ENCODE results near the gene SIL1.
A peak's percentile ranks its signal among the peaks of the same experiment; 100 is the strongest.

The SIL1 gene

DNA sequence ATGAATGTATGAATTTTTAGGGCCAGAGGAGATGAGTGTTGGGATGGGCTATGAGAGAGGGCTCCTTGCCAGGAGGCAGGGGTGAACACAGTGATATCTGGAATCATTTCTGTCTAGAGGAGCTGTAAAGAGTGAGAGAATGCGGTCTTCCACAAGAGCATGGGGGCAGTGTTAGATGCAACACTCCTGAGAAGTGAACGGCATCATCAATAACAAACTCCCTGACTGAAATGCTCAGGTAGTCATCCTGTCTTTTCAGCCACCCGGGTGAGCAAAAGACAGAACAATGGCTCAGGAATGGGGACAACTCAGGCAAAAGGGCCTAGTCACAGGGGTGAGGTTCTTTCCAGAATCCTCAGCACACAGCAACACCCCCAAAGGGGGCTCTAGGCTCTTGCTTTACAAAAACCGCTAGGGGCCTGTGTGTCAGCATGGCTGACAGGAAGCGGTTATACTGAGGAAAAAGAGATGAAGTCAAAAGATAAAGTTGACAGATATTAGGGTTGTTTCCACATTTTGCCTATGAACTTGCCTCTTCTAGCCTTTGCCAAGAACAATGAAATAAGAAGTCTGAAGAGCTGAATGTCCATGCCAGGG lies 218.4 kb downstream of the SIL1 start:
- no peak for DNase-seq (ENCODE audit: low spot score in 2 of 2)
- Histone ChIP-seq H3K4me3 (no peak overlapping the region), H3K9me3 (no peaks in the 10 kb centered on the region), H3K36me3 (replicated peaks) (no peaks in the 10 kb centered on the region), H3K27me3 (ENCODE audit: low read depth) (no peaks in the 10 kb centered on the region), H3K4me1 (peaks cover under 1% of the 10 kb centered on the region)
- in situ Hi-C loops (cut with MboI; ENCODE audit: low sequenced_read_pairs): no loop called here

GRCh38 chr5:138978581-138978980 lies 219.6 kb downstream of the SIL1 start:
- in situ Hi-C loops (cut with MboI; ENCODE audit: low sequenced_read_pairs): no loop called here
- no peak for DNase-seq (ENCODE audit: low spot score in 2 of 2)
- no peak overlapping the region for H3K4me3 ChIP-seq
- peaks cover 12% of the 10 kb centered on the region for H3K4me1 ChIP-seq
- no peaks in the 10 kb centered on the region for H3K27me3 ChIP-seq (ENCODE audit: low read depth)
- H3K36me3 ChIP-seq (replicated peaks): no peaks in the 10 kb centered on the region
- no peaks in the 10 kb centered on the region for H3K9me3 ChIP-seq

- DNase-seq (ENCODE audit: low spot score in 2 of 2): no peak
- H3K27me3 ChIP-seq (ENCODE audit: low read depth): no peaks in the 10 kb centered on the region
- no peaks in the 10 kb centered on the region for H3K36me3 ChIP-seq (replicated peaks)
- no peak overlapping the region for H3K4me3 ChIP-seq
- in situ Hi-C loops (cut with MboI; ENCODE audit: low sequenced_read_pairs): no loop called here
- H3K9me3 ChIP-seq: no peaks in the 10 kb centered on the region
- H3K4me1 ChIP-seq: peaks cover 13% of the 10 kb centered on the region
Observed at GRCh38 chr5:138978080-138978479, 220.1 kb downstream of the SIL1 start.

GRCh38 chr5:138975098-138975847 lies 222.9 kb downstream of the SIL1 start:
- Histone ChIP-seq H3K36me3 (replicated peaks) (no peaks in the 10 kb centered on the region), H3K9me3 (no peaks in the 10 kb centered on the region), H3K4me1 (peaks cover 13% of the 10 kb centered on the region), H3K27me3 (ENCODE audit: low read depth) (no peaks in the 10 kb centered on the region), H3K4me3 (no peak overlapping the region)
- in situ Hi-C loops (cut with MboI; ENCODE audit: low sequenced_read_pairs): no loop called here
- DNase-seq (ENCODE audit: low spot score in 2 of 2): no peak

GRCh38 chr5:138974227-138975063 lies 223.7 kb downstream of the SIL1 start:
- H3K36me3 ChIP-seq (replicated peaks): no peaks in the 10 kb centered on the region
- in situ Hi-C loops (cut with MboI; ENCODE audit: low sequenced_read_pairs): no loop called here
- no peaks in the 10 kb centered on the region for H3K9me3 ChIP-seq
- H3K4me3 ChIP-seq: no peak overlapping the region
- H3K27me3 ChIP-seq (ENCODE audit: low read depth): no peaks in the 10 kb centered on the region
- peaks cover 13% of the 10 kb centered on the region for H3K4me1 ChIP-seq
- DNase-seq (ENCODE audit: low spot score in 2 of 2): peak; percentile 89 to 97

DNA sequence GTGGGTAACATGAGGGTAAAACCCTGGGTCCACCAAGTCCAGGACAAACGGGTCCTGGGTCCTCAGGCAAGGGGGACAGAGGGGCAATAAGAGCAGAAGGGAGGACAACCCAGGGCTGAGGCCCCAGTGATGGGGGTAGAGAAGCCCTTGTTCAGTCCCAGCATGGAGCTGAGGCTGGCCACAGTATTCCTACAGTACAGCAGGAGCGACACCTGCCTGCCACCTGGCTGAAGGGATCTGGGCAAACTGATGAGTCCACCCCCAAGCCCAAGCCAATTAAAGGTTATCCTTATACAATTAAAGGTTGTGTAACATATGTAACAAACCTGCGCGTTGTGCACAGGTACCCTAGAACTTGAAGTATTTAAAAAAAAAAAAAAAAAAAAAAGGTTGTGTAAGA lies 225.3 kb downstream of the SIL1 start:
- peaks cover 13% of the 10 kb centered on the region for H3K4me1 ChIP-seq
- H3K36me3 ChIP-seq (replicated peaks): no peaks in the 10 kb centered on the region
- in situ Hi-C loops (cut with MboI; ENCODE audit: low sequenced_read_pairs): no loop called here
- DNase-seq (ENCODE audit: low spot score in 2 of 2): no peak
- H3K9me3 ChIP-seq: no peaks in the 10 kb centered on the region
- no peaks in the 10 kb centered on the region for H3K27me3 ChIP-seq (ENCODE audit: low read depth)
- H3K4me3 ChIP-seq: no peak overlapping the region

- DNase-seq (ENCODE audit: low spot score in 2 of 2): no peak
- H3K4me1 ChIP-seq: peaks cover 13% of the 10 kb centered on the region
Observed at GRCh38 chr5:138972230-138972629, 225.9 kb downstream of the SIL1 start.

DNA sequence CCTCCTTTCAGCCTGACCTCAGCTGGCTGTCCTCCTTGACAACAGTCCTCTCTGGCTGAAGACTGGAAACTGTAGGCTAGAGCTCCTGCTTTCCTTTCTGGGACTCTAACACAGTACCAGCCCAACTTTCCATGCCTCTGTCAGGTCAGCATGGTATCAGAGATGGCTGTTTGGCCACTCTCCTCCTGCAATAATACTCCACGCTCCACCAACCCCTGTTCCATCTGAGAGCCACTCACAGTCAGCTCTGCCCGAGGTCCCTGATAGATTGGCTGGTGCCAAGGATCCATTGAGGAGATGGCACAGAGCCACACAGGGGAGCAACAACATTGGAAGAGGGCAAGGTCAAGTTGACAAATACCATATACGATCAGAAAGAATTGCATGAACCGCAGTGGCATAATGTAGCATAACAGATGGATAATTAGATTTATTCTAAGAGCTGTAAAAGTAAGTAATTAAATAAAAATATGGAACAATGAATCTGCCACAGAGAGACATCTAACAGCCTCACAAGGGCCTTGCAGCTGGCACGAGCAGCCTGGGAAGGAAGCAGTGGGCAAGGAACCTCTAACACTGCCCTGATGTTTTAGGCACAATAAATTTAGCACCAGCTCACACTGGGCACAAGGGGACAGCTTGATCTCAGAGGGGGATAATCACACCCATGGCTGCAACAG lies 228.7 kb downstream of the SIL1 start:
- in situ Hi-C loops (cut with MboI; ENCODE audit: low sequenced_read_pairs): no loop called here
- Histone ChIP-seq H3K4me3 (no peak overlapping the region), H3K4me1 (peaks cover 23% of the 10 kb centered on the region), H3K36me3 (replicated peaks) (no peaks in the 10 kb centered on the region), H3K27me3 (ENCODE audit: low read depth) (no peaks in the 10 kb centered on the region), H3K9me3 (no peaks in the 10 kb centered on the region)
- no peak for DNase-seq (ENCODE audit: low spot score in 2 of 2)

More at GRCh38 chr5:138972230-138972629, 225.9 kb downstream of the SIL1 start:
- Histone ChIP-seq H3K36me3 (replicated peaks) (no peaks in the 10 kb centered on the region), H3K27me3 (ENCODE audit: low read depth) (no peaks in the 10 kb centered on the region), H3K4me3 (no peak overlapping the region), H3K9me3 (no peaks in the 10 kb centered on the region)
- in situ Hi-C loops (cut with MboI; ENCODE audit: low sequenced_read_pairs): no loop called here

DNA sequence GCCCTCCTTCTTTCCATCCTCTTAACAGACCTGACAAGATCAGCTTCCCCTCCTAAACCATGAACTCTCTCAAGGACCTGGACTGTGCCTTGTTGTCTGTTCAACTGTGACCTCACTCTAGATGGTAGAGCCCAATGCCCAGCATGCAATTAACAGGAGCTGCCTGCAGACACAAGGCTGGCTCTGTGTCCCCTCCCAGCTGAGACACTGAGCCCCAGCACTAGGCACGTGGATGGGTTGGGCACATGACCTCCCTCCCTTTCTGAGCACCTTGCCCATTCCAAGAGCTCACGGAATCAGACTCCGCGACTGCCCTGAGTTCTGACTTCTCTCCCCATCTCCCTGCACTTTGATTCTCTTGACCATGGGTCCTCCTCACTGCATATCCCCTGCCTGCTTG lies 229.6 kb downstream of the SIL1 start:
- Histone ChIP-seq H3K27me3 (ENCODE audit: low read depth) (no peaks in the 10 kb centered on the region), H3K4me1 (peaks cover 24% of the 10 kb centered on the region), H3K36me3 (replicated peaks) (no peaks in the 10 kb centered on the region), H3K9me3 (no peaks in the 10 kb centered on the region), H3K4me3 (no peak overlapping the region)
- in situ Hi-C loops (cut with MboI; ENCODE audit: low sequenced_read_pairs): no loop called here
- no peak for DNase-seq (ENCODE audit: low spot score in 2 of 2)

DNA sequence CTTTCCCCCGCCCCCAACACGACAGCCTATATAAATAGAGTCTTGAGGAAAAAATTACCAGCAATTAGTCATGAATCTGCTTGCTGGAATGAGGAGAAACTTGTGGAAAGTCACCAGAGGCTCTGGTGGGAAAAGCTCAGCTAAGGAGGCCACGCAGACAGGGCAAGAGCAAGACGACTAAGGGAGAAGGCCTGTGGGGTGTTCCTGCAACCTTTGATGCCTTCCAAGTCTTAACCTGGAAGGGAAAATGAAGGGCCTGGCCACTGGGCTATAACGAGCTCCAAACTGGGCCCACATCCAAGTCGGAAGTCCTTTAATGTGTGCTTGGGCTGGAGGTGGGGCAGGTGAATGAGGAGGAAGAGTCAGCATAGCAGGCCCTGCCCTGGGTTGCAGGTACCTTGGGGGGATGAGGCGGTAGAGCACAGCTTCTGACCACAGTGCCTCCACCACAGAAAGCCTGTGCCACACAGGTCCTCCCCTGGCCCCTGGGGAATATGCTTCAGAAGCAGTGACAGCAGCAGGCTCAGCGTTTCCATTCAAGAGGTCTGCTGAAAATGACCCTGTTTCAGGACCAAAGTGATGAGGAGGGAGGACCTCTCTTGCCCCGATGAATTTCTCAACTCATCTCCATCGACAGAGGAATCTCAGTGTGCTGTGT lies 230.2 kb downstream of the SIL1 start:
- in situ Hi-C loops (cut with MboI; ENCODE audit: low sequenced_read_pairs): no loop called here
- no peak for DNase-seq (ENCODE audit: low spot score in 2 of 2)

GRCh38 chr5:138966236-138966985 lies 231.8 kb downstream of the SIL1 start:
- Histone ChIP-seq H3K36me3 (replicated peaks) (no peaks in the 10 kb centered on the region), H3K27me3 (ENCODE audit: low read depth) (no peaks in the 10 kb centered on the region), H3K4me3 (no peak overlapping the region), H3K9me3 (no peaks in the 10 kb centered on the region), H3K4me1 (peaks cover 29% of the 10 kb centered on the region)
- no peak for DNase-seq (ENCODE audit: low spot score in 2 of 2)
- in situ Hi-C loops (cut with MboI; ENCODE audit: low sequenced_read_pairs): no loop called here

More for the DNA sequence above, 230.2 kb downstream of the SIL1 start:
- Histone ChIP-seq H3K4me3 (no peak overlapping the region), H3K36me3 (replicated peaks) (no peaks in the 10 kb centered on the region), H3K9me3 (no peaks in the 10 kb centered on the region), H3K4me1 (peaks cover 29% of the 10 kb centered on the region), H3K27me3 (ENCODE audit: low read depth) (no peaks in the 10 kb centered on the region)

GRCh38 chr5:138965626-138966025 lies 232.5 kb downstream of the SIL1 start:
- Histone ChIP-seq H3K4me3 (no peak overlapping the region), H3K36me3 (replicated peaks) (no peaks in the 10 kb centered on the region), H3K27me3 (ENCODE audit: low read depth) (no peaks in the 10 kb centered on the region), H3K9me3 (no peaks in the 10 kb centered on the region), H3K4me1 (peaks cover 29% of the 10 kb centered on the region)
- DNase-seq (ENCODE audit: low spot score in 2 of 2): no peak
- in situ Hi-C loops (cut with MboI; ENCODE audit: low sequenced_read_pairs): no loop called here

All from HAP-1 (cell line).